Ramos (cell line): ENCODE measurements around the gene PYGL.
"Not testable (repeated sequence)": the region's sequence is repeated elsewhere in the genome, so short reads cannot be mapped to it uniquely, and the experiment has no call there.

Source experiments
- in situ Hi-C: fragments of 300-500 bp; cut with MboI; formaldehyde crosslinking; loops from one replicate; pipeline ENCODE4 v1.14.3; 2022; ENCODE audit warnings: low sequenced_read_pairs; ENCODE audit not compliant: unreplicated experiment

Gene PYGL

DNA sequence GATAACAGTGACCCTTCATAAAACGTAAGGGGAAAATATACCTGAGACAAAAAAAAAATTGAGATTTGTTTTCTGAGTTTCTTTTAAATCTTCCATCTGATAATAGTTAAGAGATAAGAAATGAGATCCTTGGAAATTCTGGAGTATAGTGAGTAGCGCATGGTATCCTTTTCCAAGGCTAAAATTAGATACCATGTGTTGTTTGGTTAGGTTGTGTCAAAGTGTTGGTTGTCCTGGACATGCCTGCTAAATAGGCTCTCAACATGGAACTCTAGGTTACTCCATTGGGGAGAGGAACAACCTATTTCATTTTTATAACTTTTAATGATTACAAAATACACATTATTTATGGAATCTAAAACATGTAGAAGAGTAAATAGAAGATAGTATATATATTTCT lies 14.8 kb downstream of the PYGL start:
- in situ Hi-C loops, result no loop called here

DNA sequence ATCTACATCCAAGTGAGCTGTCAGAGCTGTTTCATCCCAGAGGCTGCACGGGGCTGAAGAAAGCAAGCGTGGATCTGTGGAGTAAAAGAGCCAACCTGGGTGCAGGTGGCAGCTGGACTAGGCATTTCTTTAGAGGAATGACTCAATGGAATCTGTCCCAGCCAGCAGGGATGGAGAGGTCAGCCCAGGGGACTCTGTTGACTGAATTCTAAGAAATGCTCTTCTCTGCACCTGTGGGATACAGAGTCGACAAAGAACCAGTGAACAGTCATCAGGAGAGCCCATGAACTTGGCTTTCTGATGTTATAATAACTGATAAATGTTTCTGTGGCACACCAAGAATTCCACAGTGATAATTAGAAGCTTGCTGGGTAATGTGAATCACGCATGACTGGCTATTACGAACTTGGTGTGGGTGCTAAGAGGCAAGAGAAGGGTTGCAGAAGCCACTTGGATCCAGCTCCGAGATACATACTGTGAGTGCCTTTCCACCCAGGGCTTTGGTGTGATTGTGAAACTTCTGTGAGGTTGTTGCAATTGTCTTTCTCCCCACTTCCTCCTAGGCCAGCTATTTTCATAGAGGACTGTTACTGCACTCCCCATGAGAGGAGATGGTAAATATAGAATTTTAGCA lies 16.2 kb downstream of the PYGL start:
- in situ Hi-C loops, result no loop called here

DNA sequence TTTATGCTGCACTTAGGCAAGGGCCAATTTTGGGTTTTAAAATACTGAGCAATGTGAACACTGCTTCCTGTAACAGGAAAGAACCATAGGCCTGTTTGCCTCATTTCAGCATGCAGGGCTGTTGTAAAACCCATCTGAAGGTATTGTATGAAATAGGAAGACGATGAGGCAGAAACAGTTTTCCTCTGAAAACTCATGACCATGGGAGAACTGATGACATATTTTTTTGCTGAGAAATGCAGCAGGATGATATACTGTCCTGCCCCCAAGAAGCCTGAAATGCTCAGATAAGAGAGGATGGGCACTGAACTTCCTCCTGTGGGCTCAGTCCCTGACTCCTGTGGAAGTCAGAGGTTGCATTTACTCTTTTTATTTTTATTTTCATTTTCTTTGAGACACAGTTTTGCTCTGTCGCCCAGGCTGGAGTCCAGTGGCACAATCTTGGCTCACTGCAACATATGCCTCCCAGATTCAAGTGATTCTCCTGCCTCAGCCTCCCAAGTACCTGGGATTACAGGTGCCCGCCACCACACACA lies 17.4 kb downstream of the PYGL start:
- in situ Hi-C loops, result no loop called here

DNA sequence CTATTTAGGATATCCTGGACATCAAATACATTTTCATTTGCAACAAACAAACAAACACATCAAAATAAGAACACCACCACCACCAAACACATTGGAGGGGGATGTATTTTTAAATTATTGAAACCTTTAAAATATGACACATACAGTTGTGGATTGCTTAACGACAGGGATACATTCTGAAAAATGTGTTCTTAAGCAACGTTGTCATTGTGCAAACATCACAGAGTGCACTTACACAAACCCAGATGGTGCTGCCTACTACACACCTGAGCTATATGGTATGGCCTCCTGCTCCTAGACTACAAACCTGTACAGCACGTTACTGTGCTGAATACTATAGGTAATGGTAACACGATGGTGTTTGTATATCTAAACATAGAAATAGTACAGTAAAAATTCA lies 19.4 kb downstream of the PYGL start:
- in situ Hi-C loops, result no loop called here

DNA sequence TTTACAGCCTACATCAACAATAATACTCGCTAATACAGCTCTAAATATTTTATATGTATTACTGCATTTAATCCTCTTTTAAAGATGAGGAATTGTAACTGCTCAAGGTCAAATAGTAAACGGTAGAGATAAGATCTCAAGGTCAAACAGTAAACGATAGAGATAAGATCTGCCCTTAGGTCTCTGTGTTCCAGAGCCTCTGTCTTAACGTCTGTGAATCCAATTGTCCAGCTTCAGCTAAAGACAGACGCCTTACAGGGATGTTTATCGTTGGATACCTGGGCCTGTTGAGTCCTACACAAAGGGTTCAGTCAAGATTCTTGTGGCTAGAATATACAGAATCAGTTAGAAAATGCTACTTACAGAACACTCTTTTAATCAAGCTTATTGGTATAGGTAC lies 20.0 kb downstream of the PYGL start:
- in situ Hi-C loops, result no loop called here

DNA sequence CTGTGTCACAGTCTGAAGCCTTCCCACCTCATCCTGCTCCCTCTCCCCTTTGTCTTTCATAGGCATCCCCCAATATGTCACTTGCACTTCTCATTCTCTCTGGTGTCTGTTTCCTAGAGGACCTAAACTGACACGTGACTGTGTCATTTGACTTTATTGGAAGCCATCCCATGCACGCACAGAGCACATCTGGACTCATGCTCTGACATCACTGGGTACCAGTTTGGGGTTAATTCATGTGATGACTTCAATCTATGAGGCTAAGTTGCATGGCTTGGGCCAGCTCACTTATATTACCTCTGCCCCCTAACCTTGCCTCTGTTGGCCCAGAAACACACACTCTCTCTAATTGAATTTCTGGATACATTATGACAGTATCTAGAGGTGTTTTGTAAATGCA lies 21.5 kb downstream of the PYGL start:
- in situ Hi-C loops, result no loop called here

DNA sequence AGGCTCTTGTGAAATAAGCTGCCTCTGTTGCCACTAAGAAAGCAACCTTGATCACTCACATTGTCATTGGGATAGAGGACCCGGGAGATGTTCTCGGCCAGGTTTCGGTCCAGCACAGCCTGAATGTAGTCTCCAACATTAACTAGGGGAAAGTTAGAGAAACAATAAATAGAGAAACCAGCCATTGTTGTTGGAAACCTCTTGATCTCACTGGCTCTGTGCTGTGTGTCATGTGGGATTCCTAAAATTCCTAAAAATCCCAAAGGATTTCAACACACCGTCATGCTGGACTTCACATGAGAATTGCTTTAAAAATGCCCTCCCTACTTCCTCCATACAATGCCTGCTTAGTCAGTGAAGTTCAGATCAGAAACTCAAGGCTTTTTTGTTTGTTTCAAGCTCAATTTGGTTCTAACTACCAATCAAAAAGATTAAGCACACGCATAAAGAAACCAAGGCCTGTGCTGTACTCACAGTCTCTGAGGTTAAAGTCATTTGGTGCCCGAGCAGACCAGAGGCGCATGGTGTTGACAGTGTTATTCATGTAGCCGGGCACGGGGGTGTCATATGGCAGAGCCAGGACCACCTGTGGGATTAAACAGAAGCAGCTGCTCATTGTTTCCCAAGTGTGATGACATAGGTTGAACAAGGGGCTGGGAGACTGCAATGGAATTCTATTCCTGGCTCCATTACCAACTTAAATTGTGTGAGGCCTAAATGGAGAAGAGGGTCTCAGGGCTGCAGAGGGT lies 23.6 kb downstream of the PYGL start:
- in situ Hi-C loops, result no loop called here

DNA sequence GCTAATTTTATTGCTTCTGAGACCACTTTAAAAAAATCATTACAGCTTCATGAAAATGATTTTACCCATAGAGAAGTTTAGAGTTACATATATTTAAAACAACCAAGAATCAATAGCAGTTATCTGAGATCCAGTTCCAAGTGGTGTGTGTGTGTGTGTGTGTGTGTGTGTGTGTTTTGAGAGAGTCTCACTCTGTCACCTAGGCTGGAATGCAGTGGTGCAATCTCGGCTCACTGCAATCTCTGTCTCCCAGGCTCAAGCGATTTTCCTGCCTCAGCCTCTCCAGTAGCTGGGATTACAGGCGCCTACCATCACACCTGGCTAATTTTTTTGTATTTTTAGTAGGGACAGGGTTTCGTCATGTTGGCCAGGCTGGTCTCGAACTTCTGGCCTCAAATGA lies 24.8 kb downstream of the PYGL start:
- in situ Hi-C loops, result not testable (repeated sequence)

DNA sequence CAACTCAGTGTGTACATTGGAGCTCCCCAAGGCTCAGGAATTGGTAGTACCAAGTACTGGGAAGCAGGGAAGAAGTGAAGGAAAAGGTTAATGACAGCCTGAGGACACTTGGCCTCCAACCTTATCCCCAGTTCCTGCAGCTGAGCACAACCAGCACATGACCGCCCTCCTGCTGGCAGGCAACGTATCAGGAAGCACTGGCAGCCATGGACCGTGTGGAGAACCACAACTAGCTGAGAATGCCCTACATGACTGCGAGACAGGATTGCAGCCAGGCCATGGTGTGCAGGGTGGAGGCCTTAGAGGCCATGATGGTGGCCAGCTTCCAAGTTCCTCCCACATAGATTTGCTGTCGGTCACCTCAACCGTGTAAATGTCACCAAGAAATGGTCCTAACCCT lies 26.8 kb downstream of the PYGL start:
- in situ Hi-C loops, result no loop called here

DNA sequence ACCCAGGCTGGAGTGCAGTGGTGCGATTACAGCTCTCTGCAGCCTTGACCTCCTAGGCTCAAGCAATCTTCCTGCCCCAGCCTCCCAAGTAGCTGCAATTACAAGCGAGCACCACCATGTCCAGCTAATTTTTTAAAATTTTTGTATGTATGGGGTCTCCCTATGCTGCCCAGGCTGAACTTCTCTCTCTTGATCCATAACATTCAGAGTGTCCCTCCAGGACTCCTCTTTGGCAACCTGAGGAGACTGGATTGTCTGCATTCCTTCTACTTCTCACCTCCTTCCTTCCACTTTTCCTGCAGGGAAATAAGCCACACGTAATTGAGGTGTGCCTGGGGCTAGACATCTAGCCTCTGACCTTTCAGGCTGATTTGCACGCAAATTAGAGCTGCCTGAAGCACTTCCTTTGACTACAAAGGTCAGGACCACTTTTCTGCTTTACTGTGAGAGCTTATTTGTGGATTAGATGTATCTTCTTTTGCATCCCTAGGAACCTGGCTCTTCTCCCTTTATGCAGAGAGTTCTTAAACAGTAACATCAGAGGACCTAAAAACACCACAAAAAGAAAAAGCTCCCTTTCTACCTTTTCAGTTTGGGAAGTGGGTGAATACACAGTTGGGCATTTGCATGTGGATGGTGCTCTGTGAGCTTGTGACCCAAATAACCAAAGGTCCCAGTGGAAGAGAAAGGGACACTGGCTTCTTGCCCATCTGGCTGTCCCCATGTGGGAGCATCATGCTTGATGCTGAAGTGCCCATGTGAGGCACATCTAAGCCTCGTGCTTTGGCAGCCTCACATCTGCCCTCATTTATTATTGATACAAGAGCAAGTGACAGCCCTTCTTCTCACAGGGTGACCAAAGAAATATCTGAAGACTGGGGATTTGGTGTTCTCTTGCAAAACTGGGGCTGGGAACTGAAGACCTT lies 33.5 kb downstream of the PYGL start:
- in situ Hi-C loops, result no loop called here

DNA sequence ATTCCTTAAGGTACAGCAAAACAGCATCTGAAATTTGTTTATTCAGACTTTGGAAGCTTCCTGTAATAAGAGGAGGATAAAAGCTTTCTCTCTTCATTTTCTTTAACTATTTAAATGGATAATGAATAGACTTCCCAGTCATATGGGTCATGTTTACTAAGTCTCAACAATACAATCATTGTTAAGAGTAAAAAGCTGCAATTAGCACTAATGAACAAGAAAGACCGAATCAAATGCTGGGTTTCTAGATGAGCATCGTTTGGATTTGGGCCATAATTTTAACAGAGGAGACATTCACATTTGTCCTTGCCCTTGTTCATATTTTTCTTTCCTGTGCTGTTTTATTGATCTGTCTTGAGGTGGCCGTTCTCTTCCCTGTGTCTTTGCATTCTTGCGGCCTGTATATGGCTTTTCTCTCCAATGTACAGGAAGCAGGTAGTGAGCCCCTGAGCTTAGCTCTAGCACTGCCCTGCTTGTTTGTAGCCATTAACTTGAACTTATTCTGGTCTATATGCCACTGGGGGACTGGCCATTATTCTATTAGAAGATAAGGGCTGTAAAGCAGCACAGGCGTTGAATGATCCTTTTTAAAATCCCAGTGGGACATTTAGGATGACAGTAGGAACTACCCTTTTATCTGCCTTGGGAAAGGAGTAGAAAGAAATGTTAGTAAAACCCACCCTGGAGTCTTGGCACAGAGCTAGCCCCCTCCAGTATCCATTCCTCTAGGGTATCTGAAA lies 37.8 kb downstream of the PYGL start:
- in situ Hi-C loops, result no loop called here

DNA sequence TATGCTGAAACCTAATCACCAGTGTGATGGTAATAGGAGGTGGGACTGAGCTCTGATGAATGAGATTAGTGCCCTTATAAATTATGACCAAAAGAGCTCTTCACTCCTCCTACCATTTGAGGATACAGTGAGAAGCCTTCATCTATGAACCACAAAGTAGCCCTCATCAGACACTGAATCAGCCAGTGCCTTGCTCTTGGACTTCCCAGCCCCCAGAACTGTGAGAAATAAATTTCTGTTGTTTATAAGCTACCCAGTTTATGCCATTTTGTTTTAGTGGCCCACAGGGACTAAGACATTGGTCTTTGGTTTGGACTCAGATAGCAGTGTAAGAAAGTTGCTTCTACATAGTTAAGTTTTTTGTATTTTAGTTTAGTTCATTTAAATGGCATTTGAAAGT lies 39.6 kb downstream of the PYGL start:
- in situ Hi-C loops, result no loop called here

DNA sequence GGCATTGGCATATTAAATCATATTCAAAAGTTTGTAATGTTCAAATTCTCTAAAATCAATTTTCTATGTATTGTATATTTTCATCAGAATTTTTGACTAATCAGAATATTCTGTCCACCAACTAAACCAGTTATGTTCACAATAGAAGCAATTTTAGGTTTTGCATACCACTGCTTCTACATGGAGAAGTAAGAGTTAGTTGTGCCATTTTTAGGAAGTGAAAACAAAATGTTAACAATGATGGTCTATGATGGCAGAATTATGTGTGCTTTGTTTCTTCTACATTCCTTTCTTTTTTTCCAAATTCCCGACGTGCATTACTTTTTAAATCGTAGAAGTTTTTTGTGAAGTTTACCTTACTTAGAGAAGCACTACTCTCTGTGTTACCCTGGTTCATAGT lies 42.9 kb downstream of the PYGL start:
- in situ Hi-C loops, result no loop called here

DNA sequence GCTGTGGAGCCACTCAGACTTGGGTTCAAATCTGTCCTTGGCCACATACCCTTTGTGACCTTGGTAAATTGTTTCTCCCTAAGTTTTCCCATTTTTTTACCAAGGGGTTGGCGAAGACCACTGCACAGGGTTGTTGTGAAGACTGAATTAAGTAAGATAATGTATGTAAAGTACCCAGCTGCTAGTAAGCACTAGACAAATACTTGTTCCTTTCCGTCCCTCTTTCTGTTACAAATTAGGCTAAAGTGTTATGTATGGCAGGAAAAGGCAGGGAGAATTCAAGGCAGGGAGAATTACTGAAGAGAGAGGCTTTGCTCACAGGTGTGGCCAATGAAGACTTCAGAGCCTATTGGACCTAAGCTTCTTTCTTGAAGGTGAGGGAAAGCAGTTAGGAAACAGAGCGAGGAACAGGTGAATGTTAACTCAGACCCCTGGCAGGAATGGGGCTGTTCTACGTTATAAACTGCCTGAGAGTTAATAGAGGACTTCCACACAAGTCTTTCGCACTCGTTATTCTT lies 46.6 kb downstream of the PYGL start:
- in situ Hi-C loops, result no loop called here

DNA sequence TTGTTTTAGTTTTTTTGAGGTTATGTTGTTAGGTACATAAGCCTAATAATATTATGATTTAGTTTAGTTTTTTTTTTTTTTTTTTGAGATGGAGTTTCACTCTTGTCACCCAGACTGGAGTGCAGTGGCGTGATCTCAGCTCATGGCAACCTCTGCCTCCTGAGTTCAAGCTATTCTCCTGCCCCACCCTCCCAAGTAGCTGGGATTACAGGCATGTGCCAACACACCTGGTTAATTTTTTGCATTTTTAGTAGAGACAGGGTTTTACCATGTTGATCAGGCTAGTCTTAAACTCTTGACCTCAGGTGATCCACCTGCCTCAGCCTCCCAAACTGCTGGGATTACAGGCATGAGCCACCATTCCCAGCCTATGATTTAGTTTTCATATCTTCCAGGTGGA lies 47.3 kb downstream of the PYGL start:
- in situ Hi-C loops, result not testable (repeated sequence)

DNA sequence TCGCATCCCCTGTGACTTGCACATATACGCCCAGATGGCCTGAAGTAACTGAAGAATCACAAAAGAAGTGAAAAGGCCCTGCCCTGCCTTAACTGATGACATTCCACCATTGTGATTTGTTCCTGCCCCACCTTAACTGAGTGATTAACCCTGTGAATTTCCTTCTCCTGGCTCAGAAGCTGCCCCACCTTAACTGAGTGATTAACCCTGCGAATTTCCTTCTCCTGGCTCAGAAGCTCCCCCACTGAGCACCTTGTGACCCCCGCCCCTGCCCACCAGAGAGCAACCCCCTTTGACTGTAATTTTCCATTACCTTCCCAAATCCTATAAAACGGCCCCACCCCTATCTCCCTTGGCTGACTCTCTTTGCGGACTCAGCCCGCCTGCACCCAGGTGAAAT lies 47.9 kb downstream of the PYGL start:
- in situ Hi-C loops, result not testable (repeated sequence)

DNA sequence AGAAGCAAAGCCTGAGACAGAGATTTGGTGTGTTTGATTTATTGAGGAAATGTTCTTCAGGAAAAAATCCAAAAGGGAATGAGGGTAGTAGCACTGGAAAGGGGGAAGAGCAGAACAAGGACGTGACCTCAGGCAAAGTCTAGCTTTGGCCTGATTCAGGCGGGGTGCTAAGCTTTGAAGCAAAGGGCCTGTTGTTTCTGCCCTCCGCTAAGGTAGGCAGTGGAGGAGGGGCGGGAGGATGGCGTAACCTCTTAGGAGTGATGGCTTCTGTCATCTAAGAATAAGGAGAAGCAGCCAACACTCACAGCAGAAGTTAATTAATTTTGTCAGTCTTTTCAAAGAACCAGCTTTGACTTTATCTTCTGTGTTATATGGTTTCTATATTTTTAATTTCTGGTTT lies 52.0 kb downstream of the PYGL start:
- in situ Hi-C loops, result no loop called here

DNA sequence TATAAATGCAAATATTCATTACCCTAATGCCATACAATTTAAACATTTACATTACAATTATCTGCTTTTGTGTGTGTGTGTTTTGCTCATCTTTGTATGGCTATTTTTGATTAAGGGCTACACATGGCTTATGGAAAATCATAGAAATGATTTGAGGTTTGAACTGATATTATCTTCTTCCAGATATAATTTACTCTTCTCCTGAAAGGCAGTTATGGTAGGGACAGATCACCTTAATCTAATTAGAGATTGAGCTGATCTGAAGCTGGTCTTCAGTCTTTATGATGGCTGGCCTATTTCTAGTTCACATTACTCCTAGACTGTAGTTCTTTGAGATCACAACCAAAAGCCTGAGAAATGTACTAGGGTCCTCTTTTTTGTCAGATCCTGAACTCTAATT lies 56.8 kb downstream of the PYGL start:
- in situ Hi-C loops, result no loop called here

DNA sequence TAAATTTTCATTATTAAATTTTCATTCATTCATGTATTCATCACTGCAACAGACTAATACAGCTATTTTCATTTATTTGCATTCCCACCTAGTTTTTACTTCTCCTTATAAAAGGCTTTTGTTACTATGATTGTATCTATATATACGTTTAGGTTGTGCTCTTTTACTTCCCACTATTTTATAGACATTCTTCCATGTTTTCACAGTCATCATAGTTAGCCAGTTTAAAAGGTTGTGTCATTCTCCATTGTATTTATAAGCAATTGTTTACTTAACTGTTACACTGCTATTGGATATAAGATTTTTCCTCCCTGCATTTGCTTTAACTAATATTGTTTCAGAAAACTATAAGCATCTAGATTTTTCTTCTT lies 60.5 kb downstream of the PYGL start:
- in situ Hi-C loops, result no loop called here
